Measurements from ENCODE around the gene DGKG. TPM values are rescaled to one million over a fixed set of nuclear protein-coding genes. Genes with fewer than 3 reads are reported as not detected.

DGKG gene
- total and polyA plus RNA-seq, 9 of the 15 experiments (the other 6 are each of a cell fraction or from before 2014, with no cell fraction given) = 0.01 to 0.36 (median 0.15) TPM

DNA sequence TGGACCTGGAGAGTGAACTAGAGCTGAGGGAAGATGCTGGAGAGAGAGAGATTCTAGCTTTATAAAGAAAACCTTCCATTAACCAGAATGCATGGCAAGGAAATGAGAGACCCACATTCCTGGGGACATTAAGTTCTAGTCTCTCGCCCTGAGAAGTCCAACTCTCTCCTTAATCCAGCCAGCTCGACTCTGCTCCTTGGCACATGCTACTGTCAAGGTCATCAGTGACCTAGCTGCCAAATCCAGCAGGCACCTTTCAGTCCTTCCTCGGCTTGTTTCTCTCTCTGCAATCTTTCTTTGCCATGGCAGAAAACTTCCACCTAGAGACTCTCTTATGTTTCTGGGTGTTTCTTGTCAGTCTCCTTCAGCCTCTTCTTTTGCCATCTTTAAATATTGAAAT, 40.3 kb downstream of the DGKG start:
- H3K9me3 ChIP-seq (replicated peaks; ENCODE audit: control insufficient read depth, insufficient read depth, low read depth, low read length) = no peaks in the 10 kb centered on the region
- no peak overlapping the region for H3K4me3 ChIP-seq
- DNase-seq (ENCODE audit: extremely low read depth in 1 of 4, low spot score in 3 of 4) (no peak), ATAC-seq (no peak), FAIRE-seq (no peak)
- no peaks in the 10 kb centered on the region for H3K36me3 ChIP-seq (ENCODE audit: control insufficient read depth, insufficient read depth, low read length)
- H3K27ac ChIP-seq (ENCODE audit: extremely low read depth, low read depth, low read length) = no peak overlapping the region
- H3K9me1 ChIP-seq (ENCODE audit: control insufficient read depth, insufficient read depth, low read length) = no peaks in the 10 kb centered on the region
- H3K9ac ChIP-seq (ENCODE audit: insufficient read depth in 1 of 2, low read depth in 2 of 2, low read length in 2 of 2) = no peak overlapping the region
- no peak overlapping the region for H3K4me2 ChIP-seq (ENCODE audit: insufficient read depth, low read length)
- H2AFZ ChIP-seq (ENCODE audit: low read depth, low read length) = no peak overlapping the region
- BruUV-seq (replicated peaks) = no TSS peak
- 0% methylated on average over 3 of the region's 3 CpGs for WGBS (ENCODE audit: insufficient coverage, low coverage, missing lambda C conversion rate)
- in situ Hi-C loops (cut with MboI) (no loop called here), intact Hi-C loops (cut with micrococcal nuclease) (no loop called here)
- no peaks in the 10 kb centered on the region for H4K20me1 ChIP-seq (replicated peaks; ENCODE audit: control insufficient read depth, insufficient read depth, low read length)
- CTCF ChIA-PET (ENCODE audit: low intra/inter-chr PET ratio) = no interaction called here
- peaks cover 0 to 8% of the 10 kb centered on the region in 2 experiments; a peak in 3 of 5 replicates for H3K27me3 ChIP-seq (ENCODE audit: control insufficient read depth in 2 of 2, insufficient read depth in 2 of 2, low read length in 2 of 2)
- TF ChIP-seq U2AF2 (optimal IDR thresholded peaks at IDR 0.05; ENCODE audit: low read depth, low read length) = no peak
- TF ChIP-seq MECOM (CRISPR knock-in tag; IDR thresholded peaks at IDR 0.05) = no peak
- TF ChIP-seq, protein P1, sequence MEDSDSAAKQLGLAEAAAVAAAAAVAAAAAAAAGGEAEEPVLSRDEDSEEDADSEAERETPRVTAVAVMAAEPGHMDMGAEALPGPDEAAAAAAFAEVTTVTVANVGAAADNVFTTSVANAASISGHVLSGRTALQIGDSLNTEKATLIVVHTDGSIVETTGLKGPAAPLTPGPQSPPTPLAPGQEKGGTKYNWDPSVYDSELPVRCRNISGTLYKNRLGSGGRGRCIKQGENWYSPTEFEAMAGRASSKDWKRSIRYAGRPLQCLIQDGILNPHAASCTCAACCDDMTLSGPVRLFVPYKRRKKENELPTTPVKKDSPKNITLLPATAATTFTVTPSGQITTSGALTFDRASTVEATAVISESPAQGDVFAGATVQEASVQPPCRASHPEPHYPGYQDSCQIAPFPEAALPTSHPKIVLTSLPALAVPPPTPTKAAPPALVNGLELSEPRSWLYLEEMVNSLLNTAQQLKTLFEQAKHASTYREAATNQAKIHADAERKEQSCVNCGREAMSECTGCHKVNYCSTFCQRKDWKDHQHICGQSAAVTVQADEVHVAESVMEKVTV (CRISPR knock-in tag; IDR thresholded peaks at IDR 0.05) = no peak
- TF ChIP-seq RBM39 (optimal IDR thresholded peaks at IDR 0.05; ENCODE audit: low read depth, low read length) = no peak
- TF ChIP-seq NFIX (CRISPR knock-in tag; IDR thresholded peaks at IDR 0.05; ENCODE audit: low read depth) = no peak
- TF ChIP-seq NFE2L1 (tag; IDR thresholded peaks at IDR 0.05; ENCODE audit: borderline replicate concordance, low read depth) = no peak
- no peak for TF ChIP-seq ADNP (tag; IDR thresholded peaks at IDR 0.05)
- no peak for TF ChIP-seq ZNF324 (CRISPR knock-in tag; IDR thresholded peaks at IDR 0.05)
- no peak for TF ChIP-seq TEAD4 (IDR thresholded peaks at IDR 0.05; ENCODE audit: low read length)
- TF ChIP-seq TEAD4 (CRISPR knock-in tag; IDR thresholded peaks at IDR 0.05; ENCODE audit: borderline replicate concordance) = no peak
- no peak for TF ChIP-seq SMAD3 (CRISPR knock-in tag; conservative IDR thresholded peaks at IDR 0.05)
- no peak for TF ChIP-seq ILF3 (IDR thresholded peaks at IDR 0.05; ENCODE audit: borderline replicate concordance)
- TF ChIP-seq, protein P2, sequence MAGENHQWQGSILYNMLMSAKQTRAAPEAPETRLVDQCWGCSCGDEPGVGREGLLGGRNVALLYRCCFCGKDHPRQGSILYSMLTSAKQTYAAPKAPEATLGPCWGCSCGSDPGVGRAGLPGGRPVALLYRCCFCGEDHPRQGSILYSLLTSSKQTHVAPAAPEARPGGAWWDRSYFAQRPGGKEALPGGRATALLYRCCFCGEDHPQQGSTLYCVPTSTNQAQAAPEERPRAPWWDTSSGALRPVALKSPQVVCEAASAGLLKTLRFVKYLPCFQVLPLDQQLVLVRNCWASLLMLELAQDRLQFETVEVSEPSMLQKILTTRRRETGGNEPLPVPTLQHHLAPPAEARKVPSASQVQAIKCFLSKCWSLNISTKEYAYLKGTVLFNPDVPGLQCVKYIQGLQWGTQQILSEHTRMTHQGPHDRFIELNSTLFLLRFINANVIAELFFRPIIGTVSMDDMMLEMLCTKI (IDR thresholded peaks at IDR 0.05; ENCODE audit: partially characterized antibody) = no peak
- no peak for TF ChIP-seq PRPF4 (IDR thresholded peaks at IDR 0.05; ENCODE audit: insufficient read depth, low read depth, low read length, poor library complexity, severe bottlenecking)
- no peaks in the 10 kb centered on the region for H3K4me1 ChIP-seq (replicated peaks in 1 of 2; ENCODE audit: control insufficient read depth in 2 of 2, insufficient read depth in 2 of 2, low read length in 2 of 2)
- POLR2A ChIA-PET = interaction anchor here (0.6 to 1.2 kb wide), 2 partner anchors 12 to 13 kb away, joined by 3 read pairs; no protein-coding TSS in a partner anchor
- H3K79me2 ChIP-seq (ENCODE audit: control insufficient read depth, insufficient read depth, low read length) = no peaks in the 10 kb centered on the region
